Neuronal stem cell (in vitro differentiated cells): ENCODE measurements around the gene PRKCE.

ENCODE experiments used
- DNase-seq: peaks from one replicate; pipeline ENCODE4 v3.0.0-alpha.2; 2013; ENCODE audit warnings: low spot score
- H2AFZ ChIP-seq: one replicate; pipeline ENCODE4 v1.6.1; 2013; ENCODE audit warnings: mild to moderate bottlenecking, low read length, inconsistent platforms
- H2AK5ac ChIP-seq: 2 replicates; pipeline ENCODE4 v1.6.1; 2013; ENCODE audit warnings: low read depth, mild to moderate bottlenecking, inconsistent platforms, low read length, moderate library complexity, mixed read lengths
- H2BK120ac ChIP-seq: 2 replicates; pipeline ENCODE4 v1.6.1; 2013; ENCODE audit warnings: low read depth, mild to moderate bottlenecking, inconsistent platforms, low read length, moderate library complexity, mixed read lengths
- H2BK12ac ChIP-seq: one replicate; pipeline ENCODE4 v1.6.1; 2013; ENCODE audit warnings: low read length, inconsistent platforms
- H2BK15ac ChIP-seq: 2 replicates; pipeline ENCODE4 v1.6.1; 2013; ENCODE audit warnings: mild to moderate bottlenecking, low read length, inconsistent platforms, mixed read lengths
- H2BK5ac ChIP-seq: one replicate; pipeline ENCODE4 v1.6.1; 2013; ENCODE audit warnings: inconsistent platforms, mild to moderate bottlenecking, low read length, moderate library complexity
- H3K14ac ChIP-seq: one replicate; pipeline ENCODE4 v1.6.1; 2013; ENCODE audit warnings: low read length, inconsistent platforms
- H3K18ac ChIP-seq: 2 replicates; pipeline ENCODE4 v1.6.1; 2013; ENCODE audit warnings: low read length, inconsistent platforms
- H3K23ac ChIP-seq: 2 replicates; pipeline ENCODE4 v1.6.1; 2013; ENCODE audit warnings: low read depth, mild to moderate bottlenecking, mixed read lengths, low read length, inconsistent platforms; ENCODE audit not compliant: poor library complexity
- H3K27ac ChIP-seq: replicated peaks from 3 replicates; pipeline ENCODE4 v1.5.1; 2013; ENCODE audit warnings: low read length, inconsistent platforms
- H3K27me3 ChIP-seq, 3 experiments: 2 replicates each; pipeline ENCODE4 v1.6.1; 2013; ENCODE audit warnings: low read length in 3 of 3, mild to moderate bottlenecking in 2 of 3, inconsistent platforms in 1 of 3, low read depth in 1 of 3, mixed read lengths in 1 of 3, moderate library complexity in 1 of 3; ENCODE audit not compliant: control insufficient read depth in 3 of 3, insufficient read depth in 3 of 3
- H3K36me3 ChIP-seq, 2 donors: replicated peaks in 1 of 2; 2 replicates each; pipeline ENCODE4 v1.6.1; 2013; ENCODE audit warnings: low read length in 2 of 2; ENCODE audit not compliant: control insufficient read depth in 2 of 2, insufficient read depth in 2 of 2
- H3K4ac ChIP-seq: 2 replicates; pipeline ENCODE4 v1.6.1; 2013; ENCODE audit warnings: inconsistent platforms, mild to moderate bottlenecking, low read length, moderate library complexity
- H3K4me1 ChIP-seq, 2 donors: 1 replicate in 1 of 2; 2 replicates in 1 of 2; pipeline ENCODE4 v1.6.1; 2013; ENCODE audit warnings: low read length in 2 of 2, low read depth in 1 of 2; ENCODE audit not compliant: control insufficient read depth in 2 of 2, insufficient read depth in 1 of 2
- H3K4me2 ChIP-seq: one replicate; pipeline ENCODE4 v1.6.1; 2013; ENCODE audit warnings: mild to moderate bottlenecking, low read length, inconsistent platforms; ENCODE audit not compliant: insufficient read depth, poor library complexity, severe bottlenecking
- H3K4me3 ChIP-seq, 2 donors: 2 replicates each; pipeline ENCODE4 v1.5.1; 2013; ENCODE audit warnings: low read length in 2 of 2, mild to moderate bottlenecking in 2 of 2, inconsistent platforms in 1 of 2, moderate library complexity in 1 of 2
- H3K79me1 ChIP-seq: one replicate; pipeline ENCODE4 v1.6.1; 2013; ENCODE audit warnings: low read depth, mild to moderate bottlenecking, inconsistent platforms, low read length, moderate library complexity
- H3K9ac ChIP-seq: one replicate; pipeline ENCODE4 v1.6.1; 2013; ENCODE audit warnings: mild to moderate bottlenecking, low read depth, low read length, inconsistent platforms; ENCODE audit not compliant: poor library complexity
- H3K9me3 ChIP-seq, 2 donors: replicated peaks in 1 of 2; 2 replicates each; pipeline versions ENCODE3 to v1.6.1; 2013; ENCODE audit warnings: low read length in 2 of 2, mild to moderate bottlenecking in 2 of 2, inconsistent platforms in 1 of 2, low read depth in 1 of 2, mixed read lengths in 1 of 2, moderate library complexity in 1 of 2; ENCODE audit not compliant: control insufficient read depth in 2 of 2, insufficient read depth in 1 of 2
- H4K8ac ChIP-seq: one replicate; pipeline ENCODE4 v1.6.1; 2013; ENCODE audit warnings: low read depth, mild to moderate bottlenecking, inconsistent platforms, low read length, moderate library complexity
- H4K91ac ChIP-seq: one replicate; pipeline ENCODE4 v1.6.1; 2013; ENCODE audit warnings: low read length, low read depth, mild to moderate bottlenecking, inconsistent platforms; ENCODE audit not compliant: poor library complexity
- WGBS, 2 donors: extraction: QIAGEN DNeasy Blood & Tissue Kit; methylation state at CpG; one replicate each; pipeline ENCODE4 v1.1.7; 2013; ENCODE audit warnings: missing lambda C conversion rate in 2 of 2, mixed read lengths in 1 of 2; ENCODE audit not compliant: insufficient read length in 2 of 2, insufficient replicate concordance in 1 of 2; ENCODE audit errors: extremely low coverage in 2 of 2; 5-methylcytosine and 5-hydroxymethylcytosine counted together

Gene PRKCE

GRCh38 chr2:46051085-46051484 is 399.6 kb downstream of the PRKCE start:
- whole genome bisulfite sequencing, 2 donors: no CpG with 5 or more reads among the region's 1 CpG
- Histone ChIP-seq H2AK5ac (no peak overlapping the region), H3K18ac (no peak overlapping the region), H2BK5ac (no peak overlapping the region), H3K79me1 (no peaks in the 10 kb centered on the region), H4K91ac (no peak overlapping the region), H3K36me3 (no peaks in the 10 kb centered on the region), H2BK12ac (no peak overlapping the region), H3K9me3 (peaks cover 0 to 7% of the 10 kb centered on the region in 2 donors), H4K8ac (no peak overlapping the region), H2AFZ (no peak overlapping the region), H2BK120ac (no peak overlapping the region), H3K14ac (no peak overlapping the region), H3K4me2 (no peak overlapping the region), H3K4me3 (no peak overlapping the region), H3K23ac (no peak overlapping the region), H3K27me3 (no peaks in the 10 kb centered on the region), H3K4ac (no peak overlapping the region), H2BK15ac (no peak overlapping the region), H3K27ac (no peak overlapping the region), H3K9ac (no peak overlapping the region), H3K4me1 (no peaks in the 10 kb centered on the region)
- no peak for DNase-seq

GRCh38 chr2:46053564-46053963 is 402.1 kb downstream of the PRKCE start:
- Histone ChIP-seq H3K4ac (no peak overlapping the region), H2BK5ac (no peak overlapping the region), H2BK12ac (no peak overlapping the region), H4K91ac (no peak overlapping the region), H2AK5ac (no peak overlapping the region), H3K4me1 (no peaks in the 10 kb centered on the region), H3K4me2 (no peak overlapping the region), H3K36me3 (no peaks in the 10 kb centered on the region), H3K79me1 (no peaks in the 10 kb centered on the region), H3K27ac (no peak overlapping the region), H3K18ac (no peak overlapping the region), H3K9ac (no peak overlapping the region), H2AFZ (no peak overlapping the region), H2BK120ac (no peak overlapping the region), H3K27me3 (no peaks in the 10 kb centered on the region), H3K9me3 (peaks cover 0 to 7% of the 10 kb centered on the region in 2 donors), H2BK15ac (no peak overlapping the region), H4K8ac (no peak overlapping the region), H3K4me3 (no peak overlapping the region), H3K23ac (no peak overlapping the region), H3K14ac (no peak overlapping the region)
- no peak for DNase-seq
- no CpG with 5 or more reads among the region's 9 CpGs for WGBS, 2 donors

- Histone ChIP-seq H3K9ac (no peak overlapping the region), H4K91ac (no peak overlapping the region), H3K14ac (no peak overlapping the region), H2BK120ac (no peak overlapping the region), H4K8ac (no peak overlapping the region), H3K4me3 (no peak overlapping the region), H2AFZ (no peak overlapping the region), H3K9me3 (peaks cover 0 to 7% of the 10 kb centered on the region in 2 donors), H3K4me1 (no peaks in the 10 kb centered on the region), H2AK5ac (no peak overlapping the region), H2BK12ac (no peak overlapping the region), H3K4ac (no peak overlapping the region), H3K18ac (no peak overlapping the region), H3K23ac (no peak overlapping the region), H3K27me3 (no peaks in the 10 kb centered on the region), H2BK15ac (no peak overlapping the region), H3K27ac (no peak overlapping the region), H3K79me1 (no peaks in the 10 kb centered on the region), H3K36me3 (no peaks in the 10 kb centered on the region), H3K4me2 (no peak overlapping the region), H2BK5ac (no peak overlapping the region)
- no CpG with 5 or more reads among the region's 1 CpG for WGBS, 2 donors
- no peak for DNase-seq
These were observed 405.1 kb downstream of the PRKCE start for GRCh38 chr2:46056541-46056940.

GRCh38 chr2:46058140-46058539 is 406.7 kb downstream of the PRKCE start:
- no peak overlapping the region for H3K4ac ChIP-seq
- no peak overlapping the region for H2BK120ac ChIP-seq
- WGBS, 2 donors: no CpG with 5 or more reads among the region's 5 CpGs
- no peak overlapping the region for H2AK5ac ChIP-seq
- no peak for DNase-seq
- no peak overlapping the region for H2AFZ ChIP-seq
- H3K14ac ChIP-seq: no peak overlapping the region
- no peak overlapping the region for H3K18ac ChIP-seq
- no peaks in the 10 kb centered on the region for H3K4me1 ChIP-seq
- no peak overlapping the region for H2BK12ac ChIP-seq
- H3K79me1 ChIP-seq: no peaks in the 10 kb centered on the region
- no peak overlapping the region for H2BK5ac ChIP-seq
- H3K4me3 ChIP-seq: no peak overlapping the region
- no peak overlapping the region for H3K4me2 ChIP-seq
- H3K27me3 ChIP-seq: no peaks in the 10 kb centered on the region
- no peak overlapping the region for H3K9ac ChIP-seq
- H4K8ac ChIP-seq: no peak overlapping the region
- no peak overlapping the region for H3K27ac ChIP-seq
- no peaks in the 10 kb centered on the region for H3K36me3 ChIP-seq
- H4K91ac ChIP-seq: no peak overlapping the region
- no peak overlapping the region for H2BK15ac ChIP-seq
- H3K9me3 ChIP-seq: peaks cover 0 to 7% of the 10 kb centered on the region in 2 donors
- no peak overlapping the region for H3K23ac ChIP-seq
